OCI-LY7 (cell line): ENCODE data around the gene ZNF880. TPM values are rescaled to one million over a fixed set of nuclear protein-coding genes. Genes with fewer than 3 reads are reported as not detected.

Source experiments
- BruUV-seq: library from RNA; stranded (reverse); fragments of 400-500 nt; replicated peaks from 2 replicates; lab custom pipeline; 2021; lab: Mats Ljungman, UMichigan
- CTCF ChIA-PET: fragments of 300-600 bp; sonication (Branson Sonifier 250); formaldehyde crosslinking; loops from one replicate; lab custom pipeline; 2022; ENCODE audit warnings: antibody characterized with exemption; ENCODE audit not compliant: unreplicated experiment; lab: Charles Lee
- POLR2A ChIA-PET: fragments of 300-600 bp; sonication (Branson Sonifier 250); formaldehyde crosslinking; loops from one replicate; lab custom pipeline; 2022; ENCODE audit warnings: antibody characterized with exemption; lab: Charles Lee
- DNase-seq: peaks from one replicate; pipeline ENCODE4 v3.0.0-alpha.2; 2015; ENCODE audit warnings: low spot score
- H2AFZ ChIP-seq: fragments of 200-600 bp; sonication (generic), shearing (Covaris generic); 2 replicates; pipeline ENCODE4 v1.6.1; 2014; ENCODE audit warnings: mild to moderate bottlenecking, antibody characterized with exemption, low read length, moderate library complexity
- H3K27ac ChIP-seq: fragments of 200-600 bp; sonication (generic); 2 replicates; pipeline ENCODE4 v1.5.1; 2014; ENCODE audit warnings: mixed run types, low read depth, mild to moderate bottlenecking, moderate library complexity, low read length, inconsistent platforms; ENCODE audit not compliant: poor library complexity, severe bottlenecking
- H3K36me3 ChIP-seq: fragments of 200-600 bp; sonication (generic); 2 replicates; pipeline ENCODE4 v1.6.1; 2014; ENCODE audit warnings: mild to moderate bottlenecking, antibody characterized with exemption, low read length, moderate library complexity, mixed read lengths; ENCODE audit not compliant: insufficient read depth
- H3K4me1 ChIP-seq: fragments of 200-600 bp; sonication (generic); 2 replicates; pipeline ENCODE4 v1.5.1; 2014; ENCODE audit warnings: mild to moderate bottlenecking, low read length; ENCODE audit not compliant: insufficient read depth, poor library complexity, severe bottlenecking
- H3K4me2 ChIP-seq: fragments of 200-600 bp; sonication (generic); 2 replicates; pipeline ENCODE4 v1.6.1; 2014; ENCODE audit warnings: mild to moderate bottlenecking, low read length
- H3K4me3 ChIP-seq: fragments of 200-600 bp; sonication (generic); 2 replicates; pipeline ENCODE4 v1.5.1; 2014; ENCODE audit warnings: mild to moderate bottlenecking, low read depth, low read length; ENCODE audit not compliant: poor library complexity, severe bottlenecking
- H3K79me2 ChIP-seq: fragments of 200-600 bp; sonication (generic); 2 replicates; pipeline ENCODE4 v1.6.1; 2016; ENCODE audit warnings: low read depth, mild to moderate bottlenecking, low read length, moderate library complexity, mixed read lengths; ENCODE audit not compliant: insufficient read depth
- H3K9me2 ChIP-seq: fragments of 200-600 bp; sonication (generic); 2 replicates; pipeline ENCODE4 v1.6.1; 2016; ENCODE audit warnings: mild to moderate bottlenecking, low read length, mixed read lengths; ENCODE audit not compliant: insufficient read depth
- H3K9me3 ChIP-seq: fragments of 200-600 bp; sonication (generic); 2 replicates; pipeline ENCODE4 v1.6.1; 2014; ENCODE audit warnings: mild to moderate bottlenecking, mixed run types, low read length, mixed read lengths
- H4K20me1 ChIP-seq: fragments of 200-600 bp; sonication (generic); 2 replicates; pipeline ENCODE4 v1.6.1; 2014; ENCODE audit warnings: mild to moderate bottlenecking, antibody characterized with exemption, low read length, moderate library complexity, mixed read lengths; ENCODE audit not compliant: insufficient read depth
- CTCF ChIP-seq: fragments of 200-600 bp; sonication (generic); conservative IDR thresholded peaks from 2 replicates; pipeline ENCODE4 v1.5.1; 2014; ENCODE audit warnings: mild to moderate bottlenecking, antibody characterized with exemption, low read length, moderate library complexity, mixed read lengths
- EZH2phosphoT487 ChIP-seq: fragments of 200-600 bp; sonication (generic); IDR thresholded peaks from 2 replicates; pipeline ENCODE4 v1.6.1; 2018; ENCODE audit warnings: low read depth, borderline replicate concordance, mild to moderate bottlenecking, mixed run types, antibody characterized with exemption, low read length, moderate library complexity, mixed read lengths
- intact Hi-C: fragments of 100-400 bp; cut with micrococcal nuclease; formaldehyde crosslinking; loops from one replicate; pipeline ENCODE4 v1.10.0; 2022; ENCODE audit not compliant: unreplicated experiment
- total RNA-seq, 2 experiments: library from RNA; depleted of rRNA in 1 of 2; stranded (reverse); fragments of >200 nt in 1 of 2; shearing (Covaris generic) in 1 of 2; gene quantifications; 2 replicates each; pipeline ENCODE4 v1.2.3, GENCODE V29; 2014 to 2022

Gene ZNF880
- total RNA-seq, 2 experiments from 2014 or later = 0.13 to 1.0 TPM

- no peaks in the 10 kb centered on the region for H3K9me3 ChIP-seq
- intact Hi-C loops = no loop called here
- no peak for DNase-seq
- no peak overlapping the region for H3K27ac ChIP-seq
- H3K79me2 ChIP-seq = no peaks in the 10 kb centered on the region
- H4K20me1 ChIP-seq = no peaks in the 10 kb centered on the region
- no peaks in the 10 kb centered on the region for H3K9me2 ChIP-seq
- ChIA-PET CTCF (no interaction called here), POLR2A (no interaction called here)
- no TSS peak for BruUV-seq
- H3K4me3 ChIP-seq = no peak overlapping the region
- TF ChIP-seq EZH2phosphoT487 = no peak
- TF ChIP-seq CTCF = no peak
- H3K4me1 ChIP-seq = no peaks in the 10 kb centered on the region
- no peak overlapping the region for H2AFZ ChIP-seq
- no peaks in the 10 kb centered on the region for H3K36me3 ChIP-seq
- no peak overlapping the region for H3K4me2 ChIP-seq
Measured at GRCh38 chr19:52345162-52345561, 24.6 kb upstream of the ZNF880 start.

GRCh38 chr19:52351512-52351911 is 18.2 kb upstream of the ZNF880 start:
- intact Hi-C loops = no loop called here
- no peak overlapping the region for H3K4me2 ChIP-seq
- no peak overlapping the region for H3K4me3 ChIP-seq
- no peak for TF ChIP-seq EZH2phosphoT487
- TF ChIP-seq CTCF = peak; percentile 69
- no peaks in the 10 kb centered on the region for H3K9me3 ChIP-seq
- no peaks in the 10 kb centered on the region for H3K79me2 ChIP-seq
- no peaks in the 10 kb centered on the region for H3K9me2 ChIP-seq
- no TSS peak for BruUV-seq
- no peaks in the 10 kb centered on the region for H3K36me3 ChIP-seq
- POLR2A ChIA-PET = no interaction called here
- peak; percentile 51 for DNase-seq
- no peaks in the 10 kb centered on the region for H3K4me1 ChIP-seq
- CTCF ChIA-PET = no interaction called here
- no peaks in the 10 kb centered on the region for H4K20me1 ChIP-seq
- no peak overlapping the region for H3K27ac ChIP-seq
- H2AFZ ChIP-seq = no peak overlapping the region

- Histone ChIP-seq H3K4me3 (no peak overlapping the region), H2AFZ (no peak overlapping the region), H3K4me2 (no peak overlapping the region), H3K9me3 (peaks cover 9% of the 10 kb centered on the region; the same call in 1 of the 2 replicates), H3K4me1 (no peaks in the 10 kb centered on the region), H4K20me1 (no peaks in the 10 kb centered on the region), H3K27ac (no peak overlapping the region), H3K9me2 (no peaks in the 10 kb centered on the region), H3K36me3 (no peaks in the 10 kb centered on the region), H3K79me2 (no peaks in the 10 kb centered on the region)
- intact Hi-C loops = no loop called here
- ChIA-PET CTCF (no interaction called here), POLR2A (no interaction called here)
- no peak for DNase-seq
- BruUV-seq = no TSS peak
- TF ChIP-seq CTCF (no peak), EZH2phosphoT487 (no peak)
Measured at GRCh38 chr19:52366414-52366824, 3.3 kb upstream of the ZNF880 start.
